Pancreas (tissue), 10 donors: ENCODE results near the gene ERICH6B. TPM values are rescaled to one million over a fixed set of nuclear protein-coding genes. Genes with fewer than 3 reads are reported as not detected.

Experiments
- ATAC-seq, 4 donors: fragments of 200-7000 bp; cut with Tn5 transposase; one replicate each; pipeline versions ENCODE4 v1.8.0 to v1.9.1; 2020; ENCODE audit warnings: mild to moderate bottlenecking in 4 of 4, moderate library complexity in 4 of 4
- DNase-seq, 6 donors: peaks; one replicate each; pipeline ENCODE4 v3.0.0-alpha.2; 2020
- FAIRE-seq: peaks from 2 replicates; lab custom pipeline; 2012; peaks lifted over from hg19 to GRCh38; lab: Jason Lieb, UNC
- H3K27ac ChIP-seq, 4 donors: fragments of 200-600 bp; sonication (generic); 1 replicate in 3 of 4; 2 replicates in 1 of 4; pipeline versions ENCODE4 v1.5.0 to v1.8.0; 2020
- H3K27me3 ChIP-seq, 4 donors: fragments of 200-600 bp; one replicate each; pipeline ENCODE4 v1.8.0; 2021
- H3K36me3 ChIP-seq, 3 donors: fragments of 200-600 bp; sonication (generic) in 1 of 3; one replicate each; pipeline versions ENCODE4 v1.5.0 to v1.8.0; 2020 to 2021
- H3K4me1 ChIP-seq, 3 donors: fragments of 200-600 bp; one replicate each; pipeline ENCODE4 v1.8.0; 2021
- H3K4me3 ChIP-seq, 4 donors: fragments of 200-600 bp; sonication (generic) in 2 of 4; one replicate each; pipeline versions ENCODE4 v1.5.0 to v1.8.0; 2020 to 2021
- H3K9me3 ChIP-seq, 4 donors: fragments of 200-600 bp; one replicate each; pipeline ENCODE4 v1.8.0; 2021
- CTCF ChIP-seq, 4 donors: fragments of 200-600 bp; sonication (generic) in 3 of 4; IDR thresholded peaks; one replicate each; pipeline versions ENCODE4 v1.5.0 to v1.8.0; 2021; ENCODE audit warnings: antibody characterized with exemption in 4 of 4
- WGBS, 2 donors: extraction: QIAGEN DNeasy Blood & Tissue Kit; methylation state at CpG; one replicate each; pipeline ENCODE4 v1.1.7; 2013; 5-methylcytosine and 5-hydroxymethylcytosine counted together
- intact Hi-C, 3 donors: fragments of 100-400 bp; cut with DNase I; formaldehyde crosslinking; loops; one replicate each; pipeline versions ENCODE4 v1.11.1 to v1.14.2; 2022
- polyA plus RNA-seq, 2 donors: library from polyadenylated mRNA; stranded (reverse); fragments of 200-250 nt; gene quantifications; one replicate each; pipeline ENCODE4 v1.2.3, GENCODE V29; 2013
- total RNA-seq, 6 donors: library from RNA; stranded (reverse); fragmentation: NEBNext Ultra II Directional in 4 of 6; extraction: Animal tissue kit (Norgen Biotek cat#: 25700) in 4 of 6; gene quantifications; one replicate each; pipeline versions ENCODE4 v1.2.1 to v1.2.4, GENCODE V29; 2021 to 2023
- donor health status: healthy with polysubstance abuse.
- donor health status: DM: no; HTN: no; CAD: no; lungs with moderate emphysema.
- donor health status: DM: no; HTN: no; CAD: no.
- donor health status: control.
- donor health status: control.
- donor health status: Bipolar disorder and iron deficiency.
- donor health status: DM: yes; HTN: yes; CAD: no.
- donor health status: DM: no; HTN: no; CAD: no.
- donor health status: DM: no; HTN: no; CAD: no.
- donor health status: DM: yes; HTN: yes; CAD: no.

ERICH6B gene
- total and polyA plus RNA-seq, 8 donors, result not detected

DNA sequence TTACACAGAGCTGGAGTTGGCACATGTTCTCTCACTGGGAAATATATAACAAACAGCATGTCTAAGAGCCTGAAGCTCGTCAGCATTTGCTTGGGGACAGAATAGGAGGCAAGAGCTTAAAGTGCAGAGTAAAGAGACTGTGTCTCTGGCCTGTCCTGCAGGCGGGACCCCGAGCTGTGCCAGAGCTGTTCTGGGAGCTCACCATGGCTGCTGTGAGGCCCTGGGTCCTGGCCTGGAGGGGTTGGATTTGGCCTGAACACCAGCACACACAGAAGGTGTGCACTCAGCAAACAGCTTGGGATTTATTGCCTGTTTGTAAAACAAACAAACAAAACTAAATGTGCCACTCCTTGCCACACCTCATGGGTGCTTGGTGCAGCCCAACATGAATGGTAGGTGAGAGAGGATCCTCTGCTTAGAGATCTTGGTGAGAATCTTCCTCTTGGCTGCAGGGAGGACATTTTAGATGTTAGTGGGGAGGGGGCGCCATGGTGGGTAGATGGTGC lies 60.9 kb downstream of the ERICH6B start:
- Histone ChIP-seq H3K27ac (no peak overlapping the region), H3K36me3 (no peaks in the 10 kb centered on the region), H3K9me3 (no peaks in the 10 kb centered on the region), H3K4me3 (no peak overlapping the region), H3K27me3 (no peaks in the 10 kb centered on the region), H3K4me1 (no peaks in the 10 kb centered on the region)
- DNase-seq, result no peak
- intact Hi-C loops, result no loop called here
- FAIRE-seq, result no peak
- ATAC-seq, result no peak
- TF ChIP-seq CTCF (IDR thresholded peaks at IDR 0.05), result no peak
- WGBS, 2 donors, result 81 to 82% methylated on average over 4 of the region's 4 CpGs

- intact Hi-C loops, result no loop called here
- no peak for FAIRE-seq
Measured at GRCh38 chr13:45548281-45548680, 67.3 kb downstream of the ERICH6B start.

GRCh38 chr13:45546410-45546765 lies 69.2 kb downstream of the ERICH6B start:
- intact Hi-C loops, result no loop called here
- WGBS, 2 donors, result 86 to 88% methylated on average over 8 of the region's 8 CpGs
- DNase-seq (no peak), ATAC-seq (no peak), FAIRE-seq (no peak)
- H3K36me3 ChIP-seq, result no peaks in the 10 kb centered on the region
- no peak for TF ChIP-seq CTCF (IDR thresholded peaks at IDR 0.05)
- no peak overlapping the region for H3K27ac ChIP-seq
- no peaks in the 10 kb centered on the region for H3K27me3 ChIP-seq
- H3K4me3 ChIP-seq, result no peak overlapping the region
- H3K9me3 ChIP-seq, result no peaks in the 10 kb centered on the region
- no peaks in the 10 kb centered on the region for H3K4me1 ChIP-seq

More at GRCh38 chr13:45548281-45548680, 67.3 kb downstream of the ERICH6B start:
- H3K4me1 ChIP-seq, result no peaks in the 10 kb centered on the region
- ATAC-seq (no peak), DNase-seq (no peak)
- no peaks in the 10 kb centered on the region for H3K27me3 ChIP-seq
- no peaks in the 10 kb centered on the region for H3K36me3 ChIP-seq
- no peaks in the 10 kb centered on the region for H3K9me3 ChIP-seq
- TF ChIP-seq CTCF (IDR thresholded peaks at IDR 0.05), result no peak
- no peak overlapping the region for H3K27ac ChIP-seq
- no peak overlapping the region for H3K4me3 ChIP-seq
- 63 to 66% methylated on average over 6 of the region's 6 CpGs for WGBS, 2 donors

- Histone ChIP-seq H3K36me3 (no peaks in the 10 kb centered on the region), H3K27me3 (no peaks in the 10 kb centered on the region), H3K27ac (no peak overlapping the region), H3K9me3 (no peaks in the 10 kb centered on the region), H3K4me3 (no peak overlapping the region), H3K4me1 (no peaks in the 10 kb centered on the region)
- no peak for TF ChIP-seq CTCF (IDR thresholded peaks at IDR 0.05)
- 78 to 84% methylated on average over 6 of the region's 6 CpGs for WGBS, 2 donors
- intact Hi-C loops, result no loop called here
- no peak for FAIRE-seq
- no peak for DNase-seq
- no peak for ATAC-seq
Measured at GRCh38 chr13:45545686-45546409, 69.7 kb downstream of the ERICH6B start.

- H3K27me3 ChIP-seq, result no peaks in the 10 kb centered on the region
- no peaks in the 10 kb centered on the region for H3K9me3 ChIP-seq
- DNase-seq (no peak), FAIRE-seq (no peak), ATAC-seq (peak in 1 of 4 donors; percentile 30)
- H3K4me3 ChIP-seq, result no peak overlapping the region
- intact Hi-C loops, result no loop called here
- WGBS, 2 donors, result 69 to 70% methylated on average over 2 of the region's 2 CpGs
- no peak overlapping the region for H3K27ac ChIP-seq
- no peak for TF ChIP-seq CTCF (IDR thresholded peaks at IDR 0.05)
- no peaks in the 10 kb centered on the region for H3K4me1 ChIP-seq
- no peaks in the 10 kb centered on the region for H3K36me3 ChIP-seq
Measured at GRCh38 chr13:45544520-45544919, 71.0 kb downstream of the ERICH6B start.
